ENCODE measurements around the gene RADIL.

Gene RADIL, protein sequence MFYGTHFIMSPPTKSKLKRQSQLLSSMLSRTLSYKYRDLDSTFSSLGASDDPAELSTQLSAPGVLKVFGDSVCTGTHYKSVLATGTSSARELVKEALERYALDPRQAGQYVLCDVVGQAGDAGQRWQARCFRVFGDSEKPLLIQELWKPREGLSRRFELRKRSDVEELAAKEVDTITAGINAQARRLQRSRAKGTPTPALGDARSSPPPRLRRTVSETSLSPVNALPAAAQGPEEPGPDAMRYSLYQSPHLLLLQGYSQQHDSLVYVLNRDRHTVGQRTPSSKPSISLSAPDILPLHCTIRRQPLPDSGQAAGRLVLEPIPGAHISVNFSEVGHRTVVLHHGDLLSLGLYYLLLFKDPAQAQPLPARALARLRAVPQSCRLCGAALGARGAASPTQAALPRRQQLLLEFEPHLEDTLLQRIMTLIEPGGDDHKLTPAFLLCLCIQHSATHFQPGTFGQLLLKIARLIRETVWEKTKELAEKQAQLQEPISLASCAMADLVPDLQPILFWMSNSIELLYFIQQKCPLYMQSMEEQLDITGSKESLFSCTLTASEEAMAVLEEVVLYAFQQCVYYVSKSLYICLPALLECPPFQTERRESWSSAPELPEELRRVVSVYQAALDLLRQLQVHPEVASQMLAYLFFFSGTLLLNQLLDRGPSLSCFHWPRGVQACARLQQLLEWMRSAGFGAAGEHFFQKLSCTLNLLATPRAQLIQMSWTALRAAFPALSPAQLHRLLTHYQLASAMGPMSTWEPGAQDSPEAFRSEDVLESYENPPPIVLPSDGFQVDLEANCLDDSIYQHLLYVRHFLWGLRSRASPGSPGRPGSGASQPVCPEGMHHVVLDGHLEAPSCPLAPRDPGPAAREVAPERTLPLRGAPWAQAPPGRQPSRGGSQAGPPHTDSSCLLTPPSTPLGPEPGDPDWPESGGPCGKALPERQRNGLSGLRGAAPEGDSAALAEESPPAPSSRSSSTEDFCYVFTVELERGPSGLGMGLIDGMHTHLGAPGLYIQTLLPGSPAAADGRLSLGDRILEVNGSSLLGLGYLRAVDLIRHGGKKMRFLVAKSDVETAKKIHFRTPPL

GRCh38 chr7:4883372-4884144, at the start of gene RADIL:
Gene RADIL, minus strand, starts transcription at chr7:4883716. Its CDS starts 5,577 bp downstream, at chr7:4878139.
- peaks cover 10% of the 10 kb centered on the region for H3K4me1 Mint-ChIP-seq (ENCODE audit: low read depth)
- peaks cover 53% of the 10 kb centered on the region for H3K27me3 Mint-ChIP-seq
- no peaks in the 10 kb centered on the region for H3K9me3 Mint-ChIP-seq
- peak within 1 kb of the TSS; percentile 64 for H3K4me3 Mint-ChIP-seq
- DNase-seq = peak; percentile 92
- no peaks in the 10 kb centered on the region for H3K36me3 Mint-ChIP-seq (ENCODE audit: low read depth)
- H3K27ac Mint-ChIP-seq = no peak within 1 kb of the TSS

- H3K4me3 Mint-ChIP-seq = no peak overlapping the region
- no peaks in the 10 kb centered on the region for H3K4me1 Mint-ChIP-seq (ENCODE audit: low read depth)
- no peaks in the 10 kb centered on the region for H3K36me3 Mint-ChIP-seq (ENCODE audit: low read depth)
- H3K27ac Mint-ChIP-seq = no peak overlapping the region
- H3K9me3 Mint-ChIP-seq = no peaks in the 10 kb centered on the region
- DNase-seq = no peak
- H3K27me3 Mint-ChIP-seq = peaks cover 4% of the 10 kb centered on the region
Measured at GRCh38 chr7:4931943-4932342, 48.4 kb upstream of the RADIL start.

- no peak for DNase-seq
- no peak overlapping the region for H3K27ac Mint-ChIP-seq
- H3K9me3 Mint-ChIP-seq = no peaks in the 10 kb centered on the region
- H3K27me3 Mint-ChIP-seq = peaks cover 4% of the 10 kb centered on the region
- no peaks in the 10 kb centered on the region for H3K36me3 Mint-ChIP-seq (ENCODE audit: low read depth)
- no peaks in the 10 kb centered on the region for H3K4me1 Mint-ChIP-seq (ENCODE audit: low read depth)
- H3K4me3 Mint-ChIP-seq = no peak overlapping the region
Measured at GRCh38 chr7:4929005-4929404, 45.5 kb upstream of the RADIL start.

DNA sequence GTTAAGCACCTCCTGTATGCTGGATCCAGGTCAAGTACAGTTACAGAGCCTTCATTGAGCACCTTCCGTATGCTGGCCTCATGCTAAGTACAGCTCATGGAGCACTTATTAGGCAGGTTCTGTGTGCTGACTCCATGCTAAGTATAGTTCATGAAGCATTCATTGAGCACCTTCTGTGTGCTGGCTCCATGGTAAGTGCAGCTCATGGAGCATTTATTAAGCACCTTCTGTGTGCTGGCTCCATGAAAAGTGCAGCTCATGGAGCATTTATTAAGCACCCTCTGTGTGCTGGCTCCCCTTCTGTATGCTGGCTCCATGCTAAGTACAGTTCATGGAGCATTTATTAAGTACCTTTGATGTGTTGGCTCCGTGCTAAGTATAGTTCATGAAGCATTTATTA, 44.9 kb upstream of the RADIL start:
- no peaks in the 10 kb centered on the region for H3K9me3 Mint-ChIP-seq
- H3K4me3 Mint-ChIP-seq = no peak overlapping the region
- no peak overlapping the region for H3K27ac Mint-ChIP-seq
- no peaks in the 10 kb centered on the region for H3K4me1 Mint-ChIP-seq (ENCODE audit: low read depth)
- H3K36me3 Mint-ChIP-seq (ENCODE audit: low read depth) = no peaks in the 10 kb centered on the region
- peaks cover 4% of the 10 kb centered on the region for H3K27me3 Mint-ChIP-seq
- DNase-seq = no peak

DNA sequence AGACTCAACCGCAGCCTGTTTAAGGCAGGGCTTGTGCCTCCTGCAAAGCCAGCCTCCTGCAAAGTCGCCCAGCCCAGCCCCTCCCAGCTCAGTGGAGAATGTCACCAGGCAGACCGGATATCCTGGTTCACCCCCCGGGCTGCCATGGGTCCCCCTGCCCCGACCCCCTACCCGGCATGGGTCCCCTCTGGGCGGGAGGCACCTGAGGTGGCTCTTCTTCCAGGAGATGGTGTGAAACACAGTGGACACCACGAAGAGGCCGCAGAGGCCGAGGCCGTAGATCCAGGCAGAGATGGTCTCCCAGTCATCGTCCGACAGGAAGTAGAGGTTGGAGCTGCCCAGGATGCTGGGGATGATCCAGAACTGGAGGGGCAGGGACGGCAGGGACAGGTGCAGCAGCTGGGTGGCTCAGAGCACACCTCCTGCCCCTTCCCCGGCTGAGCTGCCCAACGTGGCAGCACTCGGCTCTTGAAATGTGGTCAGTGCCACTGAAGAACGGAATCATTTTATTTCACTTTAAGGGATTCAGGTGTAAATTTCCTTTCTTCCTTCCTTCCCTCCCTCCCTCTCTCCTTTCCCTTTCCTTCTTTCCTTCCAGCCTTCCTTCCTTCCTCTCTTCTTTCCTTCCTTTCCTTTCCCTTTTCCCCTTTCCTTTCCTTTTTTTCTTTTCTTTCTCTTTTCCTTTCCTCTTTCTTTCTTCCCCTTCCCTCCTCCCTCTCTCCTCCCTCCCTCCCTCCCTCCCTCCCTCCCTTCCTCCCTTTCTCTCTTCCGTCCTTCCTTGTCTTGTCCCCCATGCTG, 36.7 kb upstream of the RADIL start:
- no peak overlapping the region for H3K27ac Mint-ChIP-seq
- H3K36me3 Mint-ChIP-seq (ENCODE audit: low read depth) = no peaks in the 10 kb centered on the region
- DNase-seq = no peak
- no peak overlapping the region for H3K4me3 Mint-ChIP-seq
- peaks cover 5% of the 10 kb centered on the region for H3K27me3 Mint-ChIP-seq
- H3K4me1 Mint-ChIP-seq (ENCODE audit: low read depth) = no peaks in the 10 kb centered on the region
- H3K9me3 Mint-ChIP-seq = peaks cover 2% of the 10 kb centered on the region

GRCh38 chr7:4916113-4916512, 32.6 kb upstream of the RADIL start:
- no peak for DNase-seq
- Mint-ChIP-seq H3K27me3 (peaks cover 3% of the 10 kb centered on the region), H3K9me3 (peaks cover 2% of the 10 kb centered on the region), H3K4me1 (ENCODE audit: low read depth) (no peaks in the 10 kb centered on the region), H3K4me3 (no peak overlapping the region), H3K36me3 (ENCODE audit: low read depth) (no peaks in the 10 kb centered on the region), H3K27ac (no peak overlapping the region)

DNA sequence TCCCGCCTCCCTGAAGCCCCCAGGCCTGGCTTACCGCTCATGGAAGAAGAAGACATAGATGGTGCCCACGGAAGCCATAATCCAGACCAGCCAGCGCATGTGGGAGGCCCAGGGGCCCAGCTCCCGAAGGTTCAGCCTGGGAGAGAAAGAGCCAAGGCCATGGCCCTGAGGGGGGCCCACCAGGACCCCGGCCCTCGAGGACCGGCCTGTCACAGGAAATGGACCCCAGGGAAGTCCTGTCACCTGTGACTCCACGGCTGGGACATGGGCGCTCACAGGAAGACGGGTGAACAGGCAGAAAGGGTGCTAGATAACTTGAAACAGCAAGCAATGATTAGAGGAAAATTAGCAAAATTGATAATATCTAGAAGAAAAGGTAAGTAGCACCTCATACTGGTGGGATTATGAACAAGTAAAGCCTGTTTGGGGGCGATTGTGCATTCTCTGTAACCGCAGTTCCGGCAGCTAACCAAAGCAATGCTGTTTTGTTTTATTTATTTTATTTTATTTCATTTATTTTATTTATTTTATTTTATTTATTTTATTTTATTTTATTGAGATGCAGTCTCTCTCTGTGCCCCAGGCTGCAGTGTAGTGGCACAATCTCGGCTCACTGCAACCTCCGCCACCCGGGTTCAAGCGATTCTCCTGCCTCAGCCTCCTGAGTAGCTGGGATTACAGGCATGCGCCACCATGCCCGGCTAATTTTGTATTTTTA, 27.8 kb upstream of the RADIL start:
- no peaks in the 10 kb centered on the region for H3K9me3 Mint-ChIP-seq
- no peak overlapping the region for H3K27ac Mint-ChIP-seq
- H3K36me3 Mint-ChIP-seq (ENCODE audit: low read depth) = no peaks in the 10 kb centered on the region
- DNase-seq = no peak
- H3K4me1 Mint-ChIP-seq (ENCODE audit: low read depth) = no peaks in the 10 kb centered on the region
- H3K27me3 Mint-ChIP-seq = peaks cover 5% of the 10 kb centered on the region
- H3K4me3 Mint-ChIP-seq = no peak overlapping the region

DNA sequence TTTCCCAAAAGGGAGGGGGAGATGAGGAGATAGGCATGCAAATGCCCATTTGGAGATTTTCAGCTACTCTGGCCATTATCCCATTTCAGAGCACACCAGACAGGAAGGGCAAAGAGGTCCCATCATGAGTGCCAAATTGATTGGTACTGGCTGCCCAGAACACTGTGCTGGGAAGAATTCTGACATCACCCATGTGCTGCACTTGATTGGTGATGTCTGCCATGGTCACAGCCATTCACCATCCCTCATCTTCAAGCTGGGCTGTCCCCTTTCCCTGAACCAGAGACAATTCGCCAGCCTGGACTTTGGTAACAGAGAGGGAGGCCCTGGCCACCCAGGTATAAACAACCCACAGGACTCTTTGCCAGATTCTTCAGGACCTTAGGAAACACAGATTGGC, 23.2 kb upstream of the RADIL start:
- H3K27me3 Mint-ChIP-seq = peaks cover 21% of the 10 kb centered on the region
- DNase-seq = no peak
- no peak overlapping the region for H3K4me3 Mint-ChIP-seq
- H3K36me3 Mint-ChIP-seq (ENCODE audit: low read depth) = no peaks in the 10 kb centered on the region
- H3K27ac Mint-ChIP-seq = no peak overlapping the region
- H3K9me3 Mint-ChIP-seq = no peaks in the 10 kb centered on the region
- H3K4me1 Mint-ChIP-seq (ENCODE audit: low read depth) = no peaks in the 10 kb centered on the region

DNA sequence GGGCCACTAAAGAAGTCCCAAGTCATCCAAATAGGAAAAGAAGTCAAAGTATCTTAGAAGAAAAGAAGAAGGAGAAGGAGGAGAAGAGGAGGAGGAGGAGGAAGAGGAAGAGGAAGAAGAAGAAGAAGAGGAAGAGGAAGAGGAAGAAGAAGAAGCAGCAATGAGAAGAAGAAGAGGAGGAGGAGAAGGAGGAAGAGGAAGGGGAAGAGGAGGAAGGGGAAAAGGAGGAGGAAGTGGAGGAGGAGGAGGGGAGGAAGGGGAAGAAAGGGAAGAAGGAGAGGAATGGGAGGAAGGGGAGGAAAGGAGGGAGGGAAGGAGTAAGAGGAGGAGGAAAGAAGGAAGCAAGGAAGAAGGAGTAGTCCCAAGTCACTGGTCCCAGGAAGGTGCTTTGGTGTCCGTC, 21.7 kb upstream of the RADIL start:
- DNase-seq = no peak
- Mint-ChIP-seq H3K27ac (no peak overlapping the region), H3K27me3 (peaks cover 21% of the 10 kb centered on the region), H3K9me3 (no peaks in the 10 kb centered on the region), H3K36me3 (ENCODE audit: low read depth) (no peaks in the 10 kb centered on the region), H3K4me3 (no peak overlapping the region), H3K4me1 (ENCODE audit: low read depth) (no peaks in the 10 kb centered on the region)

DNA sequence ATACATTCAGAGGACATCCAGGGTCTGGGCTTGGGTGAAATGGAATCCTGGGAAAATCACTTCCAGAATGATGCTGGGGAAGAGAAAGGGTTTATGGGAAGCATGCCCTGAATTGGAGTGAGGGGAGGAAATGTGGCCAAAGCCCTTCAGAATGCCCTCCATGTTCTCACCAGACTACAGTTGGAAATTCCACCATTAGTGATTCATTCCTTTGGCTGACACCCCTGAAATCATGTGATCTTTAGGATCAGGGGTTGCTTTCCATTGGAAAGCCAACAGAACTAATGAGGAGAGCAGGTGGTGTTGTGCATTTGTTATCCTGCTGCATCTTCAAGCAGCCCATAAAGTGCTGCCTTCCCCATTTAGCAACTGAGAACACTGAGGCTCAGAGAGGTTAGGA, 20.8 kb upstream of the RADIL start:
- Mint-ChIP-seq H3K27me3 (peaks cover 21% of the 10 kb centered on the region), H3K36me3 (ENCODE audit: low read depth) (no peaks in the 10 kb centered on the region), H3K4me3 (no peak overlapping the region), H3K27ac (no peak overlapping the region), H3K9me3 (no peaks in the 10 kb centered on the region), H3K4me1 (ENCODE audit: low read depth) (no peaks in the 10 kb centered on the region)
- no peak for DNase-seq

DNA sequence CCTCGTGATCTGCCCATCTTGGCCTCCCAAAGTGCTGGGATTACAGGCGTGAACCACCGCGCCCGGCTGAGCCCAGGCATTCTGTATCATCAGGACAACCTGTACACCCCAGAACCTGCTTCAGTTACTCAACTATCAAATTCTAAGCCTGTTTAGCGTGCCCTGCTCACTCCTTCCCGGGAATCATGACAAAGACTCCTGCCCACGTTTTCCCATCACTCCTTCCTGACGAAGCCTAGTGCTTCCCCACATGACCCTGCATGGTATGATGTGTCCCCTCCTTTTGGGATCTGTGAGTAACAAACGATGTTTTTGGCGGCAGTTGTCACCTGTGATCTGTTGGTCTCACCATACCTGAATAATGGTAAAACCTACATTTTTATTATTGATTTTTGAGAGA, 12.2 kb upstream of the RADIL start:
- Mint-ChIP-seq H3K4me1 (ENCODE audit: low read depth) (no peaks in the 10 kb centered on the region), H3K36me3 (ENCODE audit: low read depth) (no peaks in the 10 kb centered on the region), H3K9me3 (peaks cover 7% of the 10 kb centered on the region), H3K27me3 (no peaks in the 10 kb centered on the region), H3K27ac (no peak overlapping the region), H3K4me3 (no peak overlapping the region)
- no peak for DNase-seq

GRCh38 chr7:4894482-4894881, 11.0 kb upstream of the RADIL start:
- DNase-seq = no peak
- peaks cover 7% of the 10 kb centered on the region for H3K9me3 Mint-ChIP-seq
- no peaks in the 10 kb centered on the region for H3K4me1 Mint-ChIP-seq (ENCODE audit: low read depth)
- no peak overlapping the region for H3K4me3 Mint-ChIP-seq
- no peaks in the 10 kb centered on the region for H3K27me3 Mint-ChIP-seq
- no peak overlapping the region for H3K27ac Mint-ChIP-seq
- no peaks in the 10 kb centered on the region for H3K36me3 Mint-ChIP-seq (ENCODE audit: low read depth)

DNA sequence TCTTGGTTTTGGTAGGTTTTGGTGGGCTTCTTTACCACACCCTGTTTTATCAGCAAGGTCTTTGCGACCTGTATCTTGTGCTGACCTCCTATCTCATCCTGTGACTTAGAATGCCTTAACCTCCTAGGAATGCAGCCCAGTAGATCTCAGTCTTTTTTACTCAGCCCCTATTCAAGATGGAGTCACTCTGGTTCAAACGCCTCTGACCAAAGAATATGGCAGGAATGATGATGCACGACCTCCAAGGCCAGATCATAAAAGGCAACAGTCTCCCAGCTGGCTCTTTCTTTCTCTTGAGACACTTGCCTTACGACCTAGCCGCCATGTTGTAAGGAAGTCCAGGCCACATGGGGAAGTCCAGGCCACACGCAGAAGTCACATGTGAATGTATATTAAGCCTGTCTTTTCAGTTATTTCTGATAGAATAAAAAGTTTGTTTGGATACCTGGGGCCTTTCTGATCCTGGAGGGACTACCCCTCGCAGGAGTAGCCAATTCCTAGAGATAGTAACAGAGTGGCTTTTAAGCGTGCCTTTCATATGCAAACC, 10.5 kb upstream of the RADIL start:
- DNase-seq = no peak
- peaks cover 7% of the 10 kb centered on the region for H3K9me3 Mint-ChIP-seq
- H3K27me3 Mint-ChIP-seq = no peaks in the 10 kb centered on the region
- no peak overlapping the region for H3K4me3 Mint-ChIP-seq
- no peak overlapping the region for H3K27ac Mint-ChIP-seq
- no peaks in the 10 kb centered on the region for H3K4me1 Mint-ChIP-seq (ENCODE audit: low read depth)
- no peaks in the 10 kb centered on the region for H3K36me3 Mint-ChIP-seq (ENCODE audit: low read depth)

Measured in activated T-cell treated with anti-CD3 and anti-CD28 coated beads, Interleukin-2, amount 50 U/mL, for 24 hours (primary cell).